GM18499 (cell line): ENCODE data around the gene TIMMDC1.
"Not testable (repeated sequence)": the region's sequence is repeated elsewhere in the genome, so short reads cannot be mapped to it uniquely, and the experiment has no call there.

Experiments used
- ATAC-seq: cut with Tn5 transposase; IDR thresholded peaks from one replicate; pipeline ENCODE4 v1.9.1; 2021; ENCODE audit warnings: moderate number of reproducible peaks; ENCODE audit not compliant: insufficient read depth, unreplicated experiment

Gene TIMMDC1

DNA sequence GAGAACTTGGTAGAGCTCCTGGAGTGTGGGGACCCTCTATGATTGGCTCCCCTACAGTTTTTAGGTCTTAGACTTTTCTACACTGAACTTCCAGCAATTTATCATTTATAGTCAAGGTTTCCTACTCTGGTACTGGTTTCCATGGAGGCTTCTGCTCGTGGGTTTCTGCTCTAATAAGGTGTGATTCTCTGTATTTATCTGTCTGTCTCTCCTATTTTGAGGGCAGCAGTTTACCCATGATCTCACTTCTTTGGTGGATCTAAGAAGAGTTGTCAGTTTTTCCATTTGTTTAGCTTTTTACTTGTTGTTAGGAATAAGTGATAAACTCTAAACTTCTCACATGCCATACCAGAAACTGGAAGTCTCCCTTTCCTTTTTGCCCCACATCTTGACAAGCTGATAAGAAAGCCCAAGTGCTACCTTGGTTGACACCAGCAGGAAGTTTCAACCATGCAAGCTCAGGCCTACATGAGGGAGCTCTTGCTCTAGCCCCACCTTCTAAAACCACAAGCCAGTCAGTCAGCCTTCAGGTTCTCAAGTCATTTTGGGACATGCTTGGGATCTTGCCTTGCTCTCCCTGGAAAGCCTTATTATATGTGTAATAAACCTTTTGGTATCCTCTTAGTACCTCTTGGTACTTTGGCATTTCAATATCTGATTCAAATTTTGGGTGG is 10.0 kb downstream of the TIMMDC1 start:
- ATAC-seq: no peak

DNA sequence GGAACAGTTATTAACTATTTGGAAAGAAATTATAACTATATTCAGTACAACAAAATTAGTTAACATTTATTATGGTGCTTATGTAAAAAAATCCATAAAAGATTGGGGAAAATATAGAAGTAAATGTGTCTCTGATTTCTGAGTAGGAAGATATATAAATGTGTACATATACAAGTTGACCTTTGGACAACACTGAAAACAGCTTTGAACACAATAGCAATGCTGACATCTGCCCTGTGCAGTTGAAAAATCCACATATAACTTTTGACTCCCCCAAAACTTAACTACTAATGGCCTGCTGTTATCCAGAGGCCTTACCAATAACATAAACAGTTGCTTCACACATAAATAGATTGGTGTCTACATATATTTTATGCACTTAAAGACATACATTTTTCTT is 12.3 kb downstream of the TIMMDC1 start:
- ATAC-seq: no peak

DNA sequence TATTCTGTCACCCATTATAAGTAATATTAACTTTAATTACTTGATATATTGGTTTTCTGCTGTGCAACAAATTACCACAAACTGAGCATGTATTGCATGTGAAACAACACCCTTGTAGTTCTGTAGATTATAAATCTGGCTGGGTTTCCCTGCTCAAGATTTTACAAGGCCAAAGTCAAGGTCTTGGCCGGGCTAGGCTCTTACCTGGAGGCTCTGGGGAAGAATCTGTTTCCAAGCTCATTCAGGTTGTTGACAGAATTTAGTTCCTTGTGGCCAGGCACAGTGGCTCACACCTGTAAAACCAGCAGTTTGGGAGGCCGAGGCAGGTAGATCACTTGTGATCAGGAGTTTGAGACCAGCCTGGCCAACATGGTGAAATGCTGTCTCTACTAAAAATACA is 16.3 kb downstream of the TIMMDC1 start:
- ATAC-seq: no peak

DNA sequence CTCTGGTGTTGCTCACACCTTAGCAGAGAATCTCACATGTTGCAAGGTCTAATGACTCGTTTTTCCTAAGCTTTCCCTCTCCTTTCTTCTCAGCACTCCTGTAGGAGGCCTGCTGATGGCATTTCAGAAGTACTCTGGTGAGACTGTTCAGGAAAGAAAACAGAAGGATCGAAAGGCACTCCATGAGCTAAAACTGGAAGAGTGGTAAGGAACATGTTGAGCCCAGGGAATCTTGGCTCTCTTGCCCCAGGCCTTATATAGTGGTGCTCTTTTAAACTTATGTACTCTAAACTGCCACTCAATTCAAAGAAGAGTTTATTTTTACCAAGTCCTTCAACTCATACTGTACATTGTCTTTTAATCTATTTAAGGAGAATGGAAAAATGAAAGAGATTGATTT is 18.8 kb downstream of the TIMMDC1 start:
- no peak for ATAC-seq

DNA sequence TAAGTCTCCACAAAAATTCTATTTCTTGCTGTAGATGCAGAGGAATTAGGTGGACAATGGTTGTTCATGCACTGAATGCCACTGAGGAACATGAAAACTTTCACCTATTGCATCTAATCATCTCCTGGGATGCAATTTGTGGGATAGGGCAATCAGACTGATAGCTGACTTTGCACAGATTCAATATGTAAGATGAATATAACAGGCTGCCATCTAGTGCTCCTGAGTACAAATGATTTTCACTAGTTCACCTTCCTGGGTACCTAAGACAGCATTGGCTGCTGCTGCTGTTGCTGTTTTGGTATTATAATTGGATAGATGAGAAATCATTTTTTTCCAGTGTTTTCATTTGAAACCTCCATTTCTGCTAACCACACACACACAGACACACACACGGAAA is 19.7 kb downstream of the TIMMDC1 start:
- ATAC-seq: no peak

DNA sequence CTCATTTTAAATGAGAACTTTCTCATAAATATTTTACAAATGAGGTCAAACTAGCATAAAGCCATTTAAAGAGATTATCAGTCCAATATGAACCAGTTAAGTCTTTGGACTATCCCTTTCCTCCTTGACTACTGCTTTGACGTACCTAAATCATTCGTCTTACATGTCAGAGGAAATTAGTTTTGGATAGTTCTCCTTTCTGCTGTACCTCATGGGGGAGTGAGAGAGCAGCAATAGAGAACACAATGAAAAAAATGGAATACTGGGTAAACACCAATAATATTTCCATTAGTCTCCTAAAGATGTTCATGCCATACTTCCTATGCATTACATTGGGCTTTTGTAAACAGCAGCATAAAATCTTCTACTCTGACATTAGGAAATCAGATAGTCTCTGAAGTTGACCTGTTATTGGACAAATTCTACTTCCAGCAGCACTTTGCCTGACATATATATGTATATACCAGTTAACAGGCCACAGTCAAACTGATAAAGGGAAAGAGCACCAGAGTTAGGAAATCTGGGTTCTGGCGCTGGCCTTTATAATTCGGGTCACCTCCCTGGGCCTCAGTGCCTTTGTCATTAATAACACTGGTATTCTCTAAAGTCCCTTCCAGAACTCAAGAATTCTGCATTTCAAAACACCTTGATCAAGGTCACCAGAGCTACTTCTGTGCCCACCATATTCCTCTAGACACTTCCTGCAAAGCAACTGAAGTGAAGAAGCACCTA is 26.8 kb downstream of the TIMMDC1 start:
- no peak for ATAC-seq

DNA sequence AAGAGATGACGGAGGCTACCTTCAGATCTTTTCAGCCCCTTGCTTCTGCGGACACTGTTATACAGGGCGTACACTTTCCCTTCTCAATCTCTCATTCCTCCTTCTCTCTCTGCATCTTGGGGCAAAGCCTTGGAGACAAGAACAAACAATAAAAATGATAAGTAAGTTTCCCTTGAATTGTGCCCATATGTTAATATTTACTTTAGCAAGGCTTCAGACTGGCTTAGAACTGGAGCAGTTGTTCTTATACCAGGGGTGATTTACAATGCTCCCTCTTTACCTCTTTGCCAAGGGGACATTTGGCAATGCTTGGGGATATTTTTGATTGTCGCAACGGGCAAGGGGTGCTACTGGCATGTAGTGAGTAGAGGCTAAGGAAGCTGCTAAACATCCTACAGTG is 29.4 kb downstream of the TIMMDC1 start:
- no peak for ATAC-seq

DNA sequence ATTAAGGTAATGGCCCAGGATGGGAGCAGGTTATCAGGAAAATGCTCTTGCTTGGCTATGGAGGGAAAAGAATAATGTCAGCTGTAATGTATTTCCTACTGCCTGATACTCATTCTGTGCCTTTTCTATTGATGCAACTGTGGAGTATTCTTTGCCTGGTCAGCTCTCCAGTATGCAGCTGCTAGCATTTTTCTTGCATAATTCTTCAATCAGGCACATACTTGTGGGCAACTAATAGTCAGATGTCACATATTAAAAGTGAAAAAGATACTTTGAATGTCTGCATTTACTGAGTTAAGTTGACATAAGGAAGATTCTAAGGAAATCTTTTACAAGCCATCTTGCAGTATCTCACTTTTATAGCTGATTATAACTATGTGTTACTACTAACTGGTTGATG is 31.5 kb downstream of the TIMMDC1 start:
- ATAC-seq: no peak

DNA sequence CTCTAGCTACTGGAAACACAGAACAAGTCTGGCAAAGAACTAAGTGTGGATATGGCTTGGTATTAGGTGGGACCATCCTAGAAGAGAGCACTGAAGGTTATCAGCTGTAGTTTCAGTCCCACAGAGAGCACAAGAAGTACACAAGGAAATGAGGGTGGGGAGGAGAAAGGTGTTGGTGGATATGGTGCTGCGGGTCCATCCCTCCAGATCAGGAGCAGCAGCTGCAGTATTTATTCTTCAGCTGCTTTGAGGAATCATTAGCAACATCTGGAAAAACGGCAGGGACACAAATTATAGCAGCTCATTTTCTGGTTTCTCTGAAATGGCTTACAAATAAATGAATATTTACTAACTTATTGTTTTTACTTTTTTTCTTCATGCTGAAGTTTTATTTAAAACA is 32.1 kb downstream of the TIMMDC1 start:
- no peak for ATAC-seq

DNA sequence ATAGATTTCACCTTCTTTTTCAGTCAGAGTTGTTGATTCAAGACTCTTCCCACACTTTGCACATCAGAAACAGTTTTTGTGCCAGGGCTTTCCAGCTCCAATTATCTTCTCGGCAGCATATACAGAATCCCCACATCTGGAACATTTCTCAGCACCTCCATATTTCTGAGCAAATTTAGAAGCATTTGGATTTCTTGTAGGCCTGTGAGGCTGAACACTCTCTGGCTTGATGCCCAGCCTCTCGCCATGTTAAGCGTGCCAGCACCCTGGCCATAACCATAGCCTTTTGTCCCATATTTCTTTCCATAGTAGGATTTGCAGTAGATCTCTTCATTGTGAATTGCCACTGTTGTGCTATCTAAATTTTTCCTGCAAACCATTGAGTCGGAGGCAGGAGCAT is 32.8 kb downstream of the TIMMDC1 start:
- ATAC-seq: no peak

DNA sequence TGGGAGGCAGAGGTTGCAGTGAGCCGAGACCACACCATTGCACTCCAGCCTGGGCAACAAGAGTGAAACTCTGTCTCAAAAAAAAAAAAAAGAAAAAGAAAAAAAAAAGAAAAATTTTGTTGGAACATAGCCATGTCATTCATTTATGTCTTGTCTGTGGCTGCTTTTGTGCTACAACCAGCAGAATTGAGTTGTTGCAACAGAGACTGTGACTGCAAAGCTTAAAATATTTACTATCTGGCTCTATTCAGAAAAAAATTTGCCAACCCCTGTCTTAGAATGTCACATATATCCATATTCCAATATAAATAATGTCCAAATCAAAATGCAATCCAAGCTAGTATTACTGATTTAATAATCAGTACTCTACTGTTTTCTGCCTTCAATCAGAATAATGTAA is 35.9 kb downstream of the TIMMDC1 start:
- ATAC-seq: no peak

DNA sequence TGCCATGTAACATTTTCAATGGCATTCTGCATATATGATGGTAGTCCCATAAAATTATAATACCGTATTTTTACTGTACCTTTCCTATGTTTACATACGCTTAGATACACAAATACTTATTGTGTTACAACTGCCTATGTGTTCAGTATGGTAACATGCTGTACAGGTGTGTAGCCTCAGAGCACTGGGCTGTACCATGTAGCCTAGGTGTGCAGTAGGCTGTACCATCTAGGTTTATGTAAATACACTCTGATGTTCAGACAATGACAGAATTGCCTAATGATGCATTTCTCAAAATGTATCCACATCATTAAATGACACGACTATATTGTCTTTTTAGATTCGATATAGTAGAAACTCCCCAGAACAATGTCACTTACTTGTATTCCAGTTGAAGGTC is 38.4 kb downstream of the TIMMDC1 start:
- no peak for ATAC-seq

DNA sequence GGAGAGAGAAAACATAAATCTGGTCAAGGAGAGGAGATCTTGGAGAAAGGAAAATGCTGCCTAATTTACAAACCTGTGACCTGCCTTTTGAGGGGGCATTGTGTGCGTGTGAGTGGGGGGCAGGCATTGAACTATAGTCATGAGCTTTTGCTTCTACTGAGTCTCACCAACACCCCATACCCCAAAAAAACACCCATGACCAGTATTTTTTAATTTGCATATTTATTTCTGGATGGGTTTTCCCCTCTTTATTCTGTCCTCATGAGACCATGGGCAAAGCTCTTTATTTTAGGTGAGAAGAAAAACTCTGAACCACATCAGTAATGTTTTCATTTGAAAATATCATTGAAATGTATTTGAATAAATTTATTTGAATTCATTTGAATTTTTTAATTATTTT is 40.4 kb downstream of the TIMMDC1 start:
- no peak for ATAC-seq

DNA sequence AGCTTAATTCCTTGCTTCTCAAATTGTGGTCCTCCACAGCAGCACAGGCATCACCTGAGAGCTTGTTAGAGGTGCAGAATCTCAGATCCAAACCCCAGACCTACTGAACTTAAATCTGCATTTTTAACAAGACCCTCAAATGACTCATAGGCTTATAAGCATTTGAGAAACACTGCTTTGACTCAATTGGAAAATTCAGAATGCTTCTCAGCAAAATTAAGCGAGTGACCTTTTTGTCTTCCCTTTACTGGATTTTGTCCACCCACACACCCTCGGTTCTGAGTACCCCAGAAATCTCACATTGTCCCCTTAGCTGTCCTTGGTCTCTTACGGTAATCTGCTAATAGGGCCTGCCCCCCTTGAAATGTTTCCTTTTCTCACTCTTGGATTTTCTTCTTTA is 43.2 kb downstream of the TIMMDC1 start:
- ATAC-seq: no peak

DNA sequence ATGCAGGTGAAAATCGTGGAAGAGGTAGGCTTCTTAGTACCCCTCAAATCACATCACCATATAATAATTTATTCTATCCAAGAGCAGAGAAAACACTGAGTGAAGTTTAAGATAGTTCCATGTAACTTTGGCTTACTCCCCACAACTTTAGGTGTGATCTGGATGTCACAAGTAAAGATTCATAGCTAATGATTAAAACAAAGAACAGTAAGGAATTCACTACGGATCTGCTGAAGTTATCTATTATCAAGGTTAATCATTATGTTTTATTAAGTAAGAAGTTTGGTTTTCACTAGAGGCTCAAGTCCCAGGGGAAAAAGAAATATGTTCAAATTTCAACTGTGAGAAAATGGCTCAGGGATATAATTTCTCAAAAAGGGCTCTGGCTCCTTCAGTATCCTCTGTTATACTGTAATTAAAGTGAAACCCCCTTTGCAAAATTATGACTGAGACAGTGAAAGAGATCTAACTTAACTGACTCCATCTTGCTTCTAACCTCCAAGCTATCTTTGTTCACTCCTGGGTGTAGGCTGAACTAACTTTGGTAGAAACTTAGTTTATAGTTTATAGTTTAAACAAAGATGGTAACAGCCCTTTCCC is 43.9 kb downstream of the TIMMDC1 start:
- no peak for ATAC-seq

DNA sequence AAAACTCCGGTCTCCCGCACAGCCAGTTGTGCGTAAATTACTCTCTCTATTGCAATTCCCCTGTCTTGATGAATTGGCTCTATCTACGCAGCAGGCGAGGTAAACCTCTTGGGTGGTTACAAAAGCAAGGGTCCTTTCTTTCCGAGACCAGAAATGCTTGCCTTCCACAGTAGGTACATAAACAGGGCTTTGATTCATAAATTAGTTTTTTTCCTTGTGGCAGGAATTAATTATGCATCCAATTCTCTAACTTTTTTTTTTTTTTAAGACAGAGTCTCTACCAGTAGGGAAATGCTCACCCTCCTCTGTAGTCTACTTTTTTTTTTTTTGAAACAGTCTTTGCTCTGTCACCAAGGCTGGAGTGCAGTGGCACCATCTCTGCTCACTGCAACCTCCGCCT is 44.8 kb downstream of the TIMMDC1 start:
- no peak for ATAC-seq

DNA sequence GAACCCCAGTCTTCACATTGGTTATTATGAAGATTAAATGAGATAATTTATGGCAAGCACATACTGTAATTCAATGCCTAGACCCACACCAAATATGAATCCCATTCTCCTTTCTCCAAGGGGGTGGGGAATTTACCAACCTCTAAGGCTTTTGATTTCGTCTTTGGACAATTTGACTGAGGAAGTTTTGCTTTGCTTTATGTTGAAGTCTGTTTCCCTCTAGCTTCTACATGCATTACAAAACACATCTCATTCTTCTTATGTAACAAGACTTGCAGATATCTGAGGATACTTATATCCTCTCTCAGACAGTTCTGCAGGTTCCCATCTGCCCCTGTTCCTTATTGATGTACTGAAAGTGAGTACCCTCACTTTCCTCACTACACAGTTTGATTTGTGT is 48.9 kb downstream of the TIMMDC1 start:
- no peak for ATAC-seq

DNA sequence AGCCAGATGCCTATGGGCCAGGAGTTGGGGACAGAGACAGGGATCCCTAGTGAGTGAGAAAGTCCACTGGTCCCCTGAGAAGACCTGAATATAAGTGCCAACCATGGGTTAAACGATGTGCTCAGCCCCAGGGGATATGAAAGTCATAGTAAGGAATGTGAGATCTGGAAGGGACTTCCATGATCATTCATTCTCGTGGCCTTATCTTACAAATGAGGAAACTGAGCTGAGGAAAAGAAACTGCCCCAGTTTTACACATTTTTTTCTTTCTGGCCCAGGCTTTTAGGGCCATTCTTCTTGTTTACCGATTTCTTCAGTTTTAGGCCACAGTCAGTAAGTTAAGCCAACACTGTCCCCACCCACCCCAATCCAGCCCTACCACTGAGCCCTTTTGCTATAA is 50.0 kb downstream of the TIMMDC1 start:
- ATAC-seq: no peak

DNA sequence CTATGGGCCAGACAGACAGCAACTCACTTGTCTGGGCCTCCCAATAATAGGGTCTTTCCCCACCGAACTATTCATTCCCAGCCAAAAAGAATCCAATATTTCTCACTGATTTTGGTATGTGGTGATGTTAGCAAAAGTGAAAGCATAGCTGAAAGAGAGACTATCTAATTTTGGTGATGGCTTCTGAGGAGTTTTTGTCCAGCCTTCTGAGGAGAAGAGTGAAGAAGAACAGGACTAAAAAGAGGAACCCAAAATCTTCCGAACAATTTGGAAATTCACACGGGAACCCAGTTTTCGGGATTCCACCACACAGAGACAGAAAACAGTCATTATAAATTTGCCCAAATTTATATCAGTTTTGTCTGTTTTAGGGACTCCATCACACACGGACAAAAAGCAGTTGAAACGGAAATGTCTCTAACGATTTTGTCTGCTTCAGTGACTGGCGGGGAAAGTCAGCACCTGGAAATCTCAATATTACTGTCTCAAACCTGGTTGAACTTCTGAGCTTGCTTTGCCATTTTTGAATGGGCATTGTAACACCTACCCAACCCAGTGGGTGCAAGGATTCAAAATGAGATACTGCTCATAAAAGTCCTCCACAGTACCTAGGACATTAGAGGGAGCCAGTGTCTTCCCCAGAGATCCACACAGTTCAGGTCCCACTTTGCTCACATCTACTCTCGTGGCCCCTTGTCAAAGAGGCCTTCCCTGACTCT is 52.0 kb downstream of the TIMMDC1 start:
- no peak for ATAC-seq

DNA sequence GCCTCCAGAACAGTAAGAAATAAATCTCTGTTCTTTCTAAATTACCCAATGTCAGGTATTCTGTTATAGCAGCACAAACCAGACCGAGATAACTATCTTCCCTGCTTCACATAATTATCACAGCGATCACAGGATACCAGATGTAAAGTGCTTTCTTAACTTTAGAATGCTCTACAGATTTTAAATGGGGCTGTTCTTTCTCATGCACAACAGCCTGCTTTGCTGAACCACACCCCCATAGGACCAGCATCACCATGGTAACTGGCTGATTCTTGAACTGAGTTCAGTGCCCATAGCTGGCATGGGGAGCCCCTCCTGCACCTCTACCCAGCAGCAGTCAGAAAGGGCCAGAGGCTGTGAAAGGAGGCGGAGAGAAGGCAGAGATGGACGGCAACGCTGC is 53.3 kb downstream of the TIMMDC1 start:
- no peak for ATAC-seq

DNA sequence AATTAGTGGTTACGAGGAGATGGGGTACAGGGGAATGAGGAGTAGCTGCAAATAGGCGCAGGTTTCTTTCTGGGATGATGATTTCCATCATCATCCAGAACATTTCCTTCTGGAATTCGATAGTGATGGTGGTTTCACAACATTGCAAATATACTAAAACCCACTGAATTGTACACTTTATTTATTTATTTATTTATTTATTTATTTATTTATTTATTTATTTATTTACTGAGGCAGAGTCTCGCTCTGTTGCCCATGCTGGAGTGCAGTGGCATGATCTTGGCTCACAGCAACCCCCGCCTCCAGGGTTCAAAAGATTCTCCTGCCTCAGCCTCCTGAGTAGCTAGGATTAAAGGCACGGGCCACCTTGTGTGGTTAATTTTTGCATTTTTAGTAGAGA is 54.6 kb downstream of the TIMMDC1 start:
- not testable (repeated sequence) for ATAC-seq
